Right atrium auricular region (tissue), 2 donors: Measurements from ENCODE around the gene HAGHL. TPM values are rescaled to one million over a fixed set of nuclear protein-coding genes. Genes with fewer than 3 reads are reported as not detected.

Source experiments
- DNase-seq: peaks from one replicate; pipeline ENCODE4 v3.0.0-alpha.2; 2019; ENCODE audit warnings: low spot score
- H3K27ac ChIP-seq, 2 donors: fragments of 200-600 bp; sonication (generic); 1 replicate in 1 of 2; 2 replicates in 1 of 2; pipeline ENCODE4 v1.5.1; 2016 to 2019
- H3K27me3 ChIP-seq, 2 donors: fragments of 200-600 bp; sonication (generic); one replicate each; pipeline versions ENCODE4 v1.5.1 to v1.6.0; 2017 to 2019
- H3K36me3 ChIP-seq: fragments of 200-600 bp; sonication (generic); one replicate; pipeline ENCODE4 v1.5.1; 2016
- H3K4me1 ChIP-seq, 2 donors: fragments of 200-600 bp; sonication (generic); one replicate each; pipeline versions ENCODE4 v1.5.1 to v1.6.0; 2017 to 2019
- H3K4me3 ChIP-seq, 2 donors: fragments of 200-600 bp; sonication (generic); 1 replicate in 1 of 2; 2 replicates in 1 of 2; pipeline ENCODE4 v1.5.1; 2017 to 2019; ENCODE audit warnings: mild to moderate bottlenecking in 1 of 2, moderate library complexity in 1 of 2
- H3K9me3 ChIP-seq, 2 donors: fragments of 200-600 bp; sonication (generic); one replicate each; pipeline ENCODE4 v1.5.1; 2019
- CTCF ChIP-seq, 2 donors: fragments of 200-600 bp; sonication (generic); IDR thresholded peaks; one replicate each; pipeline ENCODE4 v1.5.1; 2019; ENCODE audit warnings: antibody characterized with exemption in 2 of 2
- total RNA-seq, 2 donors: library from RNA; depleted of rRNA; stranded (reverse); fragments of >200 nt; gene quantifications; one replicate each; pipeline ENCODE4 v1.1.0, GENCODE V29; 2016

Gene HAGHL
- total RNA-seq, 2 donors from 2014 or later = 9.6 to 9.7 TPM

GRCh38 chr16:721765-722540 lies 5.0 kb upstream of the HAGHL start:
- Histone ChIP-seq H3K4me3 (peak overlapping the region; percentile 65 to 83), H3K27ac (peak overlapping the region; percentile 91 to 92), H3K36me3 (no peaks in the 10 kb centered on the region), H3K27me3 (no peaks in the 10 kb centered on the region), H3K9me3 (no peaks in the 10 kb centered on the region), H3K4me1 (peaks cover 0 to 43% of the 10 kb centered on the region in 2 donors)
- no peak for TF ChIP-seq CTCF (IDR thresholded peaks at IDR 0.05)
- DNase-seq = no peak

GRCh38 chr16:722835-723633 lies 3.9 kb upstream of the HAGHL start:
- H3K27me3 ChIP-seq = no peaks in the 10 kb centered on the region
- H3K9me3 ChIP-seq = no peaks in the 10 kb centered on the region
- TF ChIP-seq CTCF (IDR thresholded peaks at IDR 0.05) = no peak
- H3K27ac ChIP-seq = no peak overlapping the region
- H3K4me1 ChIP-seq = peaks cover 0 to 50% of the 10 kb centered on the region in 2 donors
- no peaks in the 10 kb centered on the region for H3K36me3 ChIP-seq
- DNase-seq = no peak
- H3K4me3 ChIP-seq = no peak overlapping the region

- Histone ChIP-seq H3K36me3 (no peaks in the 10 kb centered on the region), H3K27ac (no peak overlapping the region), H3K4me3 (no peak overlapping the region), H3K4me1 (peaks cover 0 to 56% of the 10 kb centered on the region in 2 donors), H3K9me3 (no peaks in the 10 kb centered on the region), H3K27me3 (no peaks in the 10 kb centered on the region)
- TF ChIP-seq CTCF (IDR thresholded peaks at IDR 0.05) = no peak
- no peak for DNase-seq
Measured at GRCh38 chr16:723695-724094, 3.2 kb upstream of the HAGHL start.

GRCh38 chr16:724188-725040 lies 2.5 kb upstream of the HAGHL start:
- Histone ChIP-seq H3K27ac (no peak overlapping the region), H3K9me3 (no peaks in the 10 kb centered on the region), H3K4me3 (no peak overlapping the region), H3K27me3 (no peaks in the 10 kb centered on the region), H3K4me1 (peaks cover 0 to 53% of the 10 kb centered on the region in 2 donors), H3K36me3 (no peaks in the 10 kb centered on the region)
- TF ChIP-seq CTCF (IDR thresholded peaks at IDR 0.05) = no peak
- no peak for DNase-seq

- no peak for TF ChIP-seq CTCF (IDR thresholded peaks at IDR 0.05)
- Histone ChIP-seq H3K27me3 (no peaks in the 10 kb centered on the region), H3K36me3 (no peaks in the 10 kb centered on the region), H3K27ac (no peak overlapping the region), H3K9me3 (no peaks in the 10 kb centered on the region), H3K4me3 (no peak overlapping the region), H3K4me1 (peaks cover 0 to 47% of the 10 kb centered on the region in 2 donors)
- DNase-seq = no peak
Measured at GRCh38 chr16:725041-725376, 1.9 kb upstream of the HAGHL start.
